Measurements from ENCODE around the gene FUT8.

FUT8 gene

DNA sequence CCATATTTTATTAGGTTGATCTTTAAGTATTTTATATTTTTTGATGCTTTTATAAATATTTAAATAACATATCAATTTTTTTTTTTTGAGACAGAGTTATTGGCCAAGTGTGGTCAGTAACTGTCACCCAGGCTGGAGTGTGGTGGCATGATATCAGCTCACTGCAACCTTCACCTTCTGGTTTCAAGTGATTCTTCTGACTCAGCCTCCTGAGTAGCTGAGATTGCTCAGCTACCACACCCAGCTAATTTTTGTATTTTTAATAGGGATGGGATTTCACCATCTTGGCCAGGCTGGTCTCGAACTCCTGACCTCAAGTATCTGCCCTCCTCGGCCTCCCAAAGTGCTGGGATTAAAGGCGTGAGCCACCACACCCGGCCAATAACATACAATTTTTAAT lies 71.1 kb downstream of the FUT8 start:
- DNase-seq (ENCODE audit: extremely low read depth, low read depth) = no peak
- no peak for TF ChIP-seq CTCF (IDR thresholded peaks at IDR 0.05; ENCODE audit: low read depth, low read length, missing control alignments)

GRCh38 chr14:65485516-65485915 lies 73.0 kb downstream of the FUT8 start:
- TF ChIP-seq CTCF (IDR thresholded peaks at IDR 0.05; ENCODE audit: low read depth, low read length, missing control alignments) = no peak
- no peak overlapping the region for H3K4me3 ChIP-seq (replicated peaks; ENCODE audit: low read depth, low read length)
- no peak for DNase-seq (ENCODE audit: extremely low read depth, low read depth)

More for the DNA sequence above, 71.1 kb downstream of the FUT8 start:
- H3K4me3 ChIP-seq (replicated peaks; ENCODE audit: low read depth, low read length) = no peak overlapping the region

- no peak for TF ChIP-seq CTCF (IDR thresholded peaks at IDR 0.05; ENCODE audit: low read depth, low read length, missing control alignments)
- no peak for DNase-seq (ENCODE audit: extremely low read depth, low read depth)
- H3K4me3 ChIP-seq (replicated peaks; ENCODE audit: low read depth, low read length) = no peak overlapping the region
Measured at GRCh38 chr14:65486863-65487262, 74.3 kb downstream of the FUT8 start.

GRCh38 chr14:65487783-65488494 lies 75.4 kb downstream of the FUT8 start:
- TF ChIP-seq CTCF (IDR thresholded peaks at IDR 0.05; ENCODE audit: low read depth, low read length, missing control alignments) = no peak
- no peak for DNase-seq (ENCODE audit: extremely low read depth, low read depth)
- no peak overlapping the region for H3K4me3 ChIP-seq (replicated peaks; ENCODE audit: low read depth, low read length)

GRCh38 chr14:65491274-65491673 lies 78.7 kb downstream of the FUT8 start:
- no peak for DNase-seq (ENCODE audit: extremely low read depth, low read depth)
- H3K4me3 ChIP-seq (replicated peaks; ENCODE audit: low read depth, low read length) = no peak overlapping the region
- no peak for TF ChIP-seq CTCF (IDR thresholded peaks at IDR 0.05; ENCODE audit: low read depth, low read length, missing control alignments)

DNA sequence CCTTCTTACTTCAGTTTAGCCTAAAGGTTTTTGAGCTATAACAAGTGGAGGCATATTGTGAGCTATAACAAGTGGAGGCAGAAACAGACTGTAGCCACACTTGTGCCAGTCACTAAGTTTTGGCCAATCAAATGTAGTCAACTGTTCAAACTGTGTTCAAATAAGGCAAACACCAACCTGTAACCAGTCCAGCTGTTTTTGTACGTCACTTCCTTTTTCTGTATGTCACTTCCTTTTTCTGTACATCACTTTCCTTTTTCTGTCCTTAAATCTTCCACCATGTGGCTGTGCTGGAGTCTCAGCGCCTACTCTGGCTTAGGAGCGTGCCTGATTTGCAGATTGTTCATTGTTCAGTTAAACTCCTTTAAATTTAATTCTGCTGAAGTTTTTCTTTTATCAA lies 79.7 kb downstream of the FUT8 start:
- DNase-seq (ENCODE audit: extremely low read depth, low read depth) = no peak
- H3K4me3 ChIP-seq (replicated peaks; ENCODE audit: low read depth, low read length) = no peak overlapping the region
- TF ChIP-seq CTCF (IDR thresholded peaks at IDR 0.05; ENCODE audit: low read depth, low read length, missing control alignments) = no peak

GRCh38 chr14:65495196-65495595 lies 82.7 kb downstream of the FUT8 start:
- no peak overlapping the region for H3K4me3 ChIP-seq (replicated peaks; ENCODE audit: low read depth, low read length)
- DNase-seq (ENCODE audit: extremely low read depth, low read depth) = no peak
- no peak for TF ChIP-seq CTCF (IDR thresholded peaks at IDR 0.05; ENCODE audit: low read depth, low read length, missing control alignments)
